GM13977 (cell line): Measurements from ENCODE around the gene CNNM4.
"Not testable (repeated sequence)": the region's sequence is repeated elsewhere in the genome, so short reads cannot be mapped to it uniquely, and the experiment has no call there.

ENCODE experiments used
- DNase-seq: peaks from one replicate; pipeline ENCODE4 v3.0.0; 2012; ENCODE audit warnings: low spot score
- CTCF ChIP-seq: IDR thresholded peaks from 2 replicates; pipeline ENCODE4 v1.5.1; 2012; ENCODE audit warnings: mild to moderate bottlenecking, control low read depth; ENCODE audit not compliant: insufficient read depth; ENCODE audit errors: extremely low read depth, missing control alignments
- in situ Hi-C: fragments of 300-500 bp; cut with MboI; formaldehyde crosslinking; loops from one replicate; pipeline ENCODE4 v1.12.0; 2022; ENCODE audit warnings: low sequenced_read_pairs, low pct_unique_long_range_greater_than_20kb, mixed read lengths, inconsistent platforms; ENCODE audit not compliant: unreplicated experiment

The CNNM4 gene

GRCh38 chr2:96788442-96789244, 27.9 kb downstream of the CNNM4 start:
- in situ Hi-C loops = no loop called here
- DNase-seq = no peak
- no peak for TF ChIP-seq CTCF

GRCh38 chr2:96789245-96789617, 28.5 kb downstream of the CNNM4 start:
- no peak for DNase-seq
- TF ChIP-seq CTCF = no peak
- in situ Hi-C loops = no loop called here

GRCh38 chr2:96792772-96793749, 32.4 kb downstream of the CNNM4 start:
- in situ Hi-C loops = no loop called here
- no peak for DNase-seq
- no peak for TF ChIP-seq CTCF

- in situ Hi-C loops = no loop called here
- TF ChIP-seq CTCF = no peak
- no peak for DNase-seq
Measured at GRCh38 chr2:96795076-96795475, 34.4 kb downstream of the CNNM4 start.

GRCh38 chr2:96796497-96796896, 35.8 kb downstream of the CNNM4 start:
- in situ Hi-C loops, DNase-seq: not testable (repeated sequence)

DNA sequence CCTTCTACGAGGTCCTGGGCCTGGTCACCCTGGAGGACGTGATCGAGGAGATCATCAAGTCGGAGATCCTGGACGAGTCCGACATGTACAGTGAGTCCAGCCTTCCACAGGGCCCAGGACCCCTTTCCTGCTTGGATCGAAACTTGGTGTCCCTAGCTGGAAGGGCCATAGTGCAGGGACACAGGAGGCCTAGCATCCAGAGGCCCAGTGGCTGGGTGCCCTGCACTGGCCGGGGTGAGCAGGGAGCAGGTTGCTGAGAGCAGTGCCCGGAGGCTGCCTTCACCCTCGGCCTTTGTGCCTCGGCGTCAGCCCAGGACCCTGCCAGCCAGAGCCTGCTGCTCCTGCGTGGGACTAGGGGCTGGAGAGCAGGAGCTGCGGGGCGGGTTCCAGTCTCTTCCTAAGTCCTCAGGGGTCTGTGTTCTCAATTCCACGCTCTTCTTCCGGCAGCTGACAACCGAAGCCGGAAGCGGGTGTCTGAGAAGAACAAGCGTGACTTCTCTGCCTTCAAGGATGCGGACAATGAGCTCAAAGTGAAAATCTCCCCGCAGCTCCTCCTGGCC, 36.4 kb downstream of the CNNM4 start:
- no peak for TF ChIP-seq CTCF
- in situ Hi-C loops = no loop called here

More for the DNA sequence above, 36.4 kb downstream of the CNNM4 start:
- DNase-seq = no peak
